GM10248 (cell line): ENCODE measurements around the gene PCDHB6.
"Not testable (repeated sequence)": the region's sequence is repeated elsewhere in the genome, so short reads cannot be mapped to it uniquely, and the experiment has no call there.

ENCODE experiments used
- CTCF ChIA-PET: fragments of 300-600 bp; sonication (Branson Sonifier 250); formaldehyde crosslinking; extraction: SDS; loops from one replicate; lab custom pipeline; 2021; ENCODE audit warnings: antibody characterized with exemption; lab: Yijun Ruan, JAX
- POLR2A ChIA-PET: fragments of 350-650 bp; sonication (Branson Sonifier 250); formaldehyde crosslinking; extraction: SDS; loops from one replicate; lab custom pipeline; 2020; ENCODE audit warnings: antibody characterized with exemption; lab: Yijun Ruan, JAX
- DNase-seq: peaks from one replicate; pipeline ENCODE4 v3.0.0; 2012; ENCODE audit errors: extremely low spot score
- TF ChIP-seq, protein P1 (sequence below): IDR thresholded peaks from 2 replicates; pipeline ENCODE4 v1.5.1; 2012; ENCODE audit warnings: mild to moderate bottlenecking, low read depth; ENCODE audit errors: extremely low read depth, missing control alignments, control extremely low read depth

Gene PCDHB6

DNA sequence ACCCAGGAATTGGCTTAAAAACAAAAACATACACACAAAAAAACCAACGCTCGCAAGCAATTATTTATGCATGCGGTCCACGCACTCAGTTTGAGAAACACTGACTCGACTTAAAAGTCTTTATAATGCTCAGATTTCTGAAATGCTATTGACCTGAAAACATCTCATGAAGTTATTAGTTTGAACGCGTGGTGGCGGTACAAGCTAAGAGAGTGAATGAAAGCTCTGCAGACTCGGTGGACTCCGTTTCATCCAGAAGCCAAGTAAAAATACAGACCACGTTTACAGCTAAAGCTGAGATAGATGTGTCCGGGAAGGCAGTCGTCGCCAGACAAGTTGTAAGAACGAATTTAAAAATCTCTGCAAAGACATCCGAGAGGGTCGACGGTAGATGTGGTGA lies at the start of gene PCDHB6:
TSS of gene PCDHB6 (plus strand) at position 246 of the 400 bp plus-strand sequence. CDS start 201 bp downstream, outside the sequence.
- TF ChIP-seq, protein P1, sequence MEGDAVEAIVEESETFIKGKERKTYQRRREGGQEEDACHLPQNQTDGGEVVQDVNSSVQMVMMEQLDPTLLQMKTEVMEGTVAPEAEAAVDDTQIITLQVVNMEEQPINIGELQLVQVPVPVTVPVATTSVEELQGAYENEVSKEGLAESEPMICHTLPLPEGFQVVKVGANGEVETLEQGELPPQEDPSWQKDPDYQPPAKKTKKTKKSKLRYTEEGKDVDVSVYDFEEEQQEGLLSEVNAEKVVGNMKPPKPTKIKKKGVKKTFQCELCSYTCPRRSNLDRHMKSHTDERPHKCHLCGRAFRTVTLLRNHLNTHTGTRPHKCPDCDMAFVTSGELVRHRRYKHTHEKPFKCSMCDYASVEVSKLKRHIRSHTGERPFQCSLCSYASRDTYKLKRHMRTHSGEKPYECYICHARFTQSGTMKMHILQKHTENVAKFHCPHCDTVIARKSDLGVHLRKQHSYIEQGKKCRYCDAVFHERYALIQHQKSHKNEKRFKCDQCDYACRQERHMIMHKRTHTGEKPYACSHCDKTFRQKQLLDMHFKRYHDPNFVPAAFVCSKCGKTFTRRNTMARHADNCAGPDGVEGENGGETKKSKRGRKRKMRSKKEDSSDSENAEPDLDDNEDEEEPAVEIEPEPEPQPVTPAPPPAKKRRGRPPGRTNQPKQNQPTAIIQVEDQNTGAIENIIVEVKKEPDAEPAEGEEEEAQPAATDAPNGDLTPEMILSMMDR = no peak
- CTCF ChIA-PET = no interaction called here
- POLR2A ChIA-PET = no interaction called here
- no peak for DNase-seq

DNA sequence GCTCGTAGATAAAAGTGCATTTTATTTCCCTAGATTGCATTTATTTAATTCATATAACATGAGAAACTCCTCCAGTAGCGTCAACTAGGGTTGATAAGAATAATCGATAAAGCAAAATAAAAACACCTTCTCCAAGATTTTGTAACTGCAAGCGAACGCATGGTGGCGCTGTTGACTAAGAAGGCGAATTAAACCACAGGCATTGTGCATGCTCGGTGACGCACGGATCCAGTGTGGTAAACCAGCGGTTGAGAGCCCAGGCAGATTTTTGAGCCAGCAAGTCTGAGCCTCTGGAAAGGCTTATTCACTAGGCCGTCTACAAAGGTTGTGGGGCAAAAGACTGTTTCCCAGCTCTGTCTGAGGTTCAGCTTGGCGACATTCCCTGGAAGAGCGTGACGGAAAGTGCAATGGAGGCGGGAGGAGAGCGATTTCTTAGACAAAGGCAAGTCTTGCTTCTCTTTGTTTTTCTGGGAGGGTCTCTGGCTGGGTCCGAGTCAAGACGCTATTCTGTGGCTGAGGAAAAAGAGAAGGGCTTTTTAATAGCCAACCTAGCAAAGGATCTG lies 49.5 kb upstream of the PCDHB6 start, which contains the start of gene PCDHB3:
TSS of gene PCDHB3 (plus strand) at position 231 of the 563 bp plus-strand sequence. CDS start at position 408, 177 bp downstream.
- no peak for DNase-seq
- ChIA-PET POLR2A (no interaction called here), CTCF (interaction anchor here (1.3 kb wide), 1 partner anchor 13 kb away, joined by 3 read pairs; no protein-coding TSS in a partner anchor)
- TF ChIP-seq, protein P1 = no peak

DNA sequence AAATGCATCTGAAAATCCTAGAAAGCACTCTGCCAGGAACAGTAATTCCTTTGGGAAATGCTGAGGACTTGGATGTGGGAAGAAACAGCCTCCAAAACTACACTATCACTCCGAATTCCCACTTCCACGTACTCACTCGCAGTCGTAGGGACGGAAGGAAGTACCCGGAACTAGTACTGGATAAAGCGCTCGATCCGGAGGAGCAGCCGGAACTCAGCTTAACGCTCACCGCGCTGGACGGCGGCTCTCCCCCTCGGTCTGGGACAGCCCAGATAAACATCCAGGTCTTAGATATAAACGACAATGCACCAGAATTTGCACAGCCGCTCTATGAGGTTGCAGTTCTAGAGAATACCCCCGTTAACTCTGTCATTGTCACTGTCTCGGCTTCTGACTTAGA lies 48.8 kb upstream of the PCDHB6 start:
- TF ChIP-seq, protein P1 = no peak
- DNase-seq = no peak
- ChIA-PET POLR2A (no interaction called here), CTCF (interaction anchor here (1.3 kb wide), 1 partner anchor 12 kb away, joined by 3 read pairs; no protein-coding TSS in a partner anchor)

DNA sequence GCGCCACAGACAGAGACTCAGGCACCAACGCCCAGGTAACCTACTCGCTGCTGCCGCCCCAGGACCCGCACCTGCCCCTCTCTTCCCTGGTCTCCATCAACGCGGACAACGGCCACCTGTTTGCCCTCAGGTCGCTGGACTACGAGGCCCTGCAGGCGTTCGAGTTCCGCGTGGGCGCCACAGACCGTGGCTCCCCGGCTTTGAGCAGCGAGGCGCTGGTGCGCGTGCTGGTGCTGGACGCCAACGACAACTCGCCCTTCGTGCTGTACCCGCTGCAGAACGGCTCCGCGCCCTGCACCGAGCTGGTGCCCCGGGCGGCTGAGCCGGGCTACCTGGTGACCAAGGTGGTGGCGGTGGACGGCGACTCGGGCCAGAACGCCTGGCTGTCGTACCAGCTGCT lies 47.8 kb upstream of the PCDHB6 start:
- DNase-seq, CTCF ChIA-PET, POLR2A ChIA-PET: not testable (repeated sequence)

DNA sequence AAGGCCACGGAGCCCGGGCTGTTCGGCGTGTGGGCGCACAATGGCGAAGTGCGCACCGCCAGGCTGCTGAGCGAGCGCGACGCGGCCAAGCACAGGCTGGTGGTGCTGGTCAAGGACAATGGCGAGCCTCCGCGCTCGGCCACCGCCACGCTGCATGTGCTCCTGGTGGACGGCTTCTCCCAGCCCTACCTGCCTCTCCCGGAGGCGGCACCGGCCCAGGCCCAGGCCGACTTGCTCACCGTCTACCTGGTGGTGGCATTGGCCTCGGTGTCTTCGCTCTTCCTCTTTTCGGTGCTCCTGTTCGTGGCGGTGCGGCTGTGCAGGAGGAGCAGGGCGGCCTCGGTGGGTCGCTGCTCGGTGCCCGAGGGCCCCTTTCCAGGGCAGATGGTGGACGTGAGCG lies 47.4 kb upstream of the PCDHB6 start:
- CTCF ChIA-PET, POLR2A ChIA-PET, DNase-seq: not testable (repeated sequence)

DNA sequence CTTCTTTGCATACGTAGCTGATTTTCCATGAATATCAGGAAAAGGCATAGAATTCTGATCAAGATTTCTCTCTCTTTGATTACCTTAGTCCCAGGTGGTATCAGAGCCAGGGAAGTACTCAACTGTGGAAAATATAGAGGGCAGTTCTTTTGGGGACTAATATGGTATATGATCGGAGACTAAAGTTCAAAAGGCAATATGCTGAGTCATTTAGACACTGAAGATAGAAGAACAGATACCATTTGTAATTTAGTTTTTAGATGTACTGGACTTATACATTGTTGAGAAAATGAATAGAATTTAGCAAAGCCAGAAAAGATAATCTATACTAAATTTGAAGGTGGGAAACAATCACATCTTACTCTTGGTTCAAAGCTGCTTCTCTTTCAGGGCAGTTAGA lies 44.5 kb upstream of the PCDHB6 start:
- POLR2A ChIA-PET = no interaction called here
- CTCF ChIA-PET = no interaction called here
- TF ChIP-seq, protein P1 = no peak
- no peak for DNase-seq

DNA sequence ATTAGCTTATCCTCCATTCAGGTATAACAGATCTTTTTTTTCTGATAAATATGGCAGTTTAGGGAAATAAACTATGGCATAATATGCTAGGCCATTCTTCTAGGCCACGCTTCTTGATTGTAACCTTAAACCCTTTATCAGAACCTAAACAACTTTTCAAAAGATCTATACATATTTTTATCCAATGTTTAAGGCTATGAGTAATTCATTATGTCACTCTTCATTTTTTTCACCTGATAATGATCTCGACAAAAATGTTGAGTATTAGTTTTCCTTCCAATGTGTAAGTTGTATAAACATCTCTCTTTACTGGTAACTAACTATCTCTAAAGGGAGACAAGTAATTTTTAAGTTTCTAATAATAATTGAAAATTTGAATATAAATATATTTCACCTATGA lies 30.6 kb upstream of the PCDHB6 start:
- no peak for DNase-seq
- CTCF ChIA-PET = no interaction called here
- TF ChIP-seq, protein P1 = no peak
- POLR2A ChIA-PET = no interaction called here
